Ishikawa (cell line): ENCODE measurements around the gene KAT7.

Experiments
- CEBPB ChIP-seq: IDR thresholded peaks from 2 replicates; pipeline ENCODE4 v1.6.1; 2012
- CREB1 ChIP-seq: IDR thresholded peaks from 2 replicates; pipeline ENCODE4 v1.6.1; 2012; ENCODE audit warnings: low read depth
- EGR1 ChIP-seq: IDR thresholded peaks from 2 replicates; pipeline ENCODE4 v1.6.1; 2012
- EP300 ChIP-seq: IDR thresholded peaks from 2 replicates; pipeline ENCODE4 v1.6.1; 2012; ENCODE audit warnings: borderline replicate concordance
- FOXM1 ChIP-seq: IDR thresholded peaks from 2 replicates; pipeline ENCODE4 v1.6.1; 2012; ENCODE audit warnings: low read depth, borderline replicate concordance
- MAX ChIP-seq: IDR thresholded peaks from 2 replicates; pipeline ENCODE4 v1.6.1; 2012
- REST ChIP-seq: IDR thresholded peaks from 2 replicates; pipeline ENCODE4 v1.6.1; 2012; ENCODE audit warnings: low read depth, mild to moderate bottlenecking
- TAF1 ChIP-seq: IDR thresholded peaks from 2 replicates; pipeline ENCODE4 v1.6.1; 2012; ENCODE audit warnings: low read depth, mild to moderate bottlenecking
- TEAD4 ChIP-seq: IDR thresholded peaks from 2 replicates; pipeline ENCODE4 v1.6.1; 2012
- YY1 ChIP-seq: IDR thresholded peaks from 2 replicates; pipeline ENCODE4 v1.6.1; 2012; ENCODE audit warnings: low read depth

- TF ChIP-seq EP300 = no peak
- no peak for TF ChIP-seq TAF1
- no peak for TF ChIP-seq FOXM1
- no peak for TF ChIP-seq MAX
- TF ChIP-seq CEBPB = no peak
- no peak for TF ChIP-seq CREB1
- TF ChIP-seq REST = no peak
- TF ChIP-seq YY1 = no peak
- no peak for TF ChIP-seq TEAD4
- TF ChIP-seq EGR1 = no peak
These were observed 6.9 kb downstream of the KAT7 start for GRCh38 chr17:49795372-49795771.
